Measurements from ENCODE around the gene GNB3. TPM values are rescaled to one million over a fixed set of nuclear protein-coding genes. Genes with fewer than 3 reads are reported as not detected.

The GNB3 gene
- total and polyA plus RNA-seq, 4 donors: under 0.01 to 0.12 TPM; not detected in 2

- Histone ChIP-seq H3K9me3 (ENCODE audit: control insufficient read depth in 4 of 4, low read length in 3 of 4) (no peaks in the 10 kb centered on the region), H3K4me1 (ENCODE audit: control insufficient read depth in 4 of 4, insufficient read depth in 4 of 4, low read length in 3 of 4) (peaks cover 0 to 3% (median under 1%) of the 10 kb centered on the region in 4 donors), H3K27ac (ENCODE audit: low read depth in 1 of 2, low read length in 2 of 2) (no peak overlapping the region), H3K9ac (ENCODE audit: low read depth in 1 of 2, low read length in 2 of 2) (no peak overlapping the region), H3K4me3 (ENCODE audit: low read depth in 1 of 3, low read length in 3 of 3) (no peak overlapping the region), H3K36me3 (ENCODE audit: control insufficient read depth in 4 of 4, insufficient read depth in 3 of 4, low read depth in 1 of 4, low read length in 3 of 4) (peaks cover 0 to 2% (median 0%) of the 10 kb centered on the region in 4 donors), H3K27me3 (ENCODE audit: control insufficient read depth in 4 of 4, insufficient read depth in 4 of 4, low read length in 3 of 4) (no peaks in the 10 kb centered on the region)
- no peak for DNase-seq (ENCODE audit: low spot score)
- no peak for TF ChIP-seq RAD21 (IDR thresholded peaks at IDR 0.05)
- no peak for TF ChIP-seq REST (IDR thresholded peaks at IDR 0.05)
- no peak for TF ChIP-seq HNF4G (IDR thresholded peaks at IDR 0.05)
- no peak for TF ChIP-seq NR2F2 (IDR thresholded peaks at IDR 0.05)
- TF ChIP-seq, protein P1, sequence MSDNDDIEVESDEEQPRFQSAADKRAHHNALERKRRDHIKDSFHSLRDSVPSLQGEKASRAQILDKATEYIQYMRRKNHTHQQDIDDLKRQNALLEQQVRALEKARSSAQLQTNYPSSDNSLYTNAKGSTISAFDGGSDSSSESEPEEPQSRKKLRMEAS (IDR thresholded peaks at IDR 0.05): no peak
- TF ChIP-seq TAF1 (conservative IDR thresholded peaks at IDR 0.05): no peak
- TF ChIP-seq FOXA2 (IDR thresholded peaks at IDR 0.05): no peak
- TF ChIP-seq GABPA (IDR thresholded peaks at IDR 0.05 in 1 of 2, conservative IDR thresholded peaks at IDR 0.05 in 1 of 2): no peak
- TF ChIP-seq JUND (IDR thresholded peaks at IDR 0.05): no peak
- no peak for TF ChIP-seq YY1 (IDR thresholded peaks at IDR 0.05)
- TF ChIP-seq EGR1 (IDR thresholded peaks at IDR 0.05; ENCODE audit: low read depth in 2 of 2): no peak
- no peak for TF ChIP-seq RXRA (IDR thresholded peaks at IDR 0.05)
- TF ChIP-seq FOXA1 (IDR thresholded peaks at IDR 0.05): no peak
- TF ChIP-seq ZBTB33 (IDR thresholded peaks at IDR 0.05): no peak
- TF ChIP-seq SP1 (IDR thresholded peaks at IDR 0.05): no peak
- TF ChIP-seq, protein P2, sequence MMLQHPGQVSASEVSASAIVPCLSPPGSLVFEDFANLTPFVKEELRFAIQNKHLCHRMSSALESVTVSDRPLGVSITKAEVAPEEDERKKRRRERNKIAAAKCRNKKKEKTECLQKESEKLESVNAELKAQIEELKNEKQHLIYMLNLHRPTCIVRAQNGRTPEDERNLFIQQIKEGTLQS (IDR thresholded peaks at IDR 0.05): no peak
- no peak for TF ChIP-seq HNF4A (conservative IDR thresholded peaks at IDR 0.05)
- WGBS: 61% methylated on average over 1 of the region's 1 CpG
Measured at GRCh38 chr12:6840330-6840729, 395 bp upstream of the GNB3 start.

DNA sequence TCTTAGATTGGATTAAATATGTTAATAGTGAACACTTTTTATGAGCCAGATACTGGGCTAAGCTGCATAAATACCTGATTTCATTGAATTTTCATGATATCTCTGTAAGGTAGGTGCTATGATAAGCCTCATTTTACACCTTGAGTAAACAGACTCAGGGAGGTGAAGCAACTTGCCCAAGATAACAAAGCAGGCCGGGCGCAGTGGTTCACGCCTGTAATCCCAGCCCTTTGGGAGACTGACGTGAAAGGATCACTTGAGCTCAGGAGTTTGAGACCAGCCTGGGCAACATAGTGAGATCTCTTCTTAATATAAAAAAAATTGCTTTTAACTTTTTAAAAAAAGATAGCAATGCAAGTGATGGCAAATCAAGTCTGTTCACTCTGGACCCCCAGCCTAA lies 1.4 kb downstream of the GNB3 start:
- 84% methylated on average over 4 of the region's 4 CpGs for WGBS
- DNase-seq (ENCODE audit: low spot score): no peak
- TF ChIP-seq FOXA2 (IDR thresholded peaks at IDR 0.05) (no peak), CTCF (IDR thresholded peaks at IDR 0.05; ENCODE audit: low read depth, low read length, missing input control) (no peak), HNF4G (IDR thresholded peaks at IDR 0.05) (no peak), HNF4A (conservative IDR thresholded peaks at IDR 0.05) (no peak)

More for the DNA sequence above, 1.4 kb downstream of the GNB3 start:
- no peaks in the 10 kb centered on the region for H3K27me3 ChIP-seq (ENCODE audit: control insufficient read depth in 4 of 4, insufficient read depth in 4 of 4, low read length in 3 of 4)
- H3K36me3 ChIP-seq (ENCODE audit: control insufficient read depth in 4 of 4, insufficient read depth in 3 of 4, low read depth in 1 of 4, low read length in 3 of 4): peaks cover 0 to 2% (median 0%) of the 10 kb centered on the region in 4 donors
- H3K4me3 ChIP-seq (ENCODE audit: low read depth in 1 of 3, low read length in 3 of 3): no peak overlapping the region
- H3K27ac ChIP-seq (ENCODE audit: low read depth in 1 of 2, low read length in 2 of 2): no peak overlapping the region
- H3K9ac ChIP-seq (ENCODE audit: low read depth in 1 of 2, low read length in 2 of 2): no peak overlapping the region
- no peaks in the 10 kb centered on the region for H3K4me1 ChIP-seq (ENCODE audit: control insufficient read depth in 4 of 4, insufficient read depth in 4 of 4, low read length in 3 of 4)
- H3K9me3 ChIP-seq (ENCODE audit: control insufficient read depth in 4 of 4, low read length in 3 of 4): no peaks in the 10 kb centered on the region
